CD4-positive, CD25-positive, alpha-beta regulatory T cell (primary cell): ENCODE measurements around the gene HAPLN2. TPM values are rescaled to one million over a fixed set of nuclear protein-coding genes. Genes with fewer than 3 reads are reported as not detected.
"Not testable (repeated sequence)": the region's sequence is repeated elsewhere in the genome, so short reads cannot be mapped to it uniquely, and the experiment has no call there.

Experiments used
- ATAC-seq, 2 donors: fragments of 150-1000 bp; cut with Tn5 transposase; one replicate each; pipeline ENCODE4 v1.10.0; 2021; ENCODE audit warnings: low read depth in 2 of 2, moderate number of reproducible peaks in 2 of 2, moderate library complexity in 1 of 2
- DNase-seq, 3 donors: peaks; one replicate each; pipeline versions ENCODE4 v3.0.0 to v3.0.0-alpha.2; 2012 to 2022; ENCODE audit warnings: mixed read lengths in 1 of 3
- H3K27ac ChIP-seq: one replicate; pipeline ENCODE4 v1.7.0; 2013; ENCODE audit warnings: mild to moderate bottlenecking, low read length; ENCODE audit not compliant: insufficient read depth, poor library complexity, severe bottlenecking
- H3K27me3 ChIP-seq: one replicate; pipeline ENCODE4 v1.7.0; 2013; ENCODE audit warnings: low read length; ENCODE audit not compliant: control insufficient read depth, insufficient read depth
- H3K36me3 ChIP-seq: one replicate; pipeline ENCODE4 v1.7.0; 2013; ENCODE audit warnings: mild to moderate bottlenecking, low read length, moderate library complexity; ENCODE audit not compliant: control insufficient read depth, insufficient read depth
- H3K4me1 ChIP-seq: 2 replicates; pipeline ENCODE4 v1.7.0; 2013; ENCODE audit warnings: mild to moderate bottlenecking, low read length; ENCODE audit not compliant: insufficient read depth, control insufficient read depth, poor library complexity, severe bottlenecking
- H3K4me3 ChIP-seq: one replicate; pipeline ENCODE4 v1.7.0; 2013; ENCODE audit warnings: low read depth, mild to moderate bottlenecking, low read length, moderate library complexity
- H3K9me3 ChIP-seq, 2 experiments: 1 replicate in 1 of 2; 2 replicates in 1 of 2; pipeline ENCODE4 v1.7.0; 2013; ENCODE audit warnings: low read length in 2 of 2, mild to moderate bottlenecking in 1 of 2, moderate library complexity in 1 of 2; ENCODE audit not compliant: control insufficient read depth in 2 of 2
- H3K27ac Mint-ChIP-seq, 3 donors: one replicate each; pipeline ENCODE4 v1.8.0; 2020 to 2022; ENCODE audit warnings: mild to moderate bottlenecking in 3 of 3, mixed read lengths in 3 of 3, moderate library complexity in 2 of 3
- H3K27me3 Mint-ChIP-seq: one replicate; pipeline ENCODE4 v1.8.0; 2022; ENCODE audit warnings: mild to moderate bottlenecking, mixed read lengths
- H3K36me3 Mint-ChIP-seq: one replicate; pipeline ENCODE4 v1.8.0; 2020; ENCODE audit warnings: mixed read lengths
- H3K4me1 Mint-ChIP-seq, 4 donors: one replicate each; pipeline ENCODE4 v1.8.0; 2020 to 2022; ENCODE audit warnings: mixed read lengths in 4 of 4, mild to moderate bottlenecking in 1 of 4
- H3K4me3 Mint-ChIP-seq, 4 donors: one replicate each; pipeline ENCODE4 v1.8.0; 2020 to 2022; ENCODE audit warnings: mild to moderate bottlenecking in 4 of 4, mixed read lengths in 4 of 4, moderate library complexity in 3 of 4
- H3K9me3 Mint-ChIP-seq, 7 donors: one replicate each; pipeline ENCODE4 v1.8.0; 2020 to 2022; ENCODE audit warnings: mixed read lengths in 7 of 7, mild to moderate bottlenecking in 3 of 7, moderate library complexity in 2 of 7
- polyA plus RNA-seq, 4 donors: library from polyadenylated mRNA; unstranded; fragments of 300-500 nt; fragmentation: Illumina TruSeq; gene quantifications; one replicate each; pipeline ENCODE4 v1.2.3, GENCODE V29; 2021
- total RNA-seq: library from RNA; stranded (reverse); gene quantifications from one replicate; pipeline ENCODE4 v1.2.3, GENCODE V29; 2022

HAPLN2 gene
- total and polyA plus RNA-seq, 5 donors from 2014 or later: not detected

DNA sequence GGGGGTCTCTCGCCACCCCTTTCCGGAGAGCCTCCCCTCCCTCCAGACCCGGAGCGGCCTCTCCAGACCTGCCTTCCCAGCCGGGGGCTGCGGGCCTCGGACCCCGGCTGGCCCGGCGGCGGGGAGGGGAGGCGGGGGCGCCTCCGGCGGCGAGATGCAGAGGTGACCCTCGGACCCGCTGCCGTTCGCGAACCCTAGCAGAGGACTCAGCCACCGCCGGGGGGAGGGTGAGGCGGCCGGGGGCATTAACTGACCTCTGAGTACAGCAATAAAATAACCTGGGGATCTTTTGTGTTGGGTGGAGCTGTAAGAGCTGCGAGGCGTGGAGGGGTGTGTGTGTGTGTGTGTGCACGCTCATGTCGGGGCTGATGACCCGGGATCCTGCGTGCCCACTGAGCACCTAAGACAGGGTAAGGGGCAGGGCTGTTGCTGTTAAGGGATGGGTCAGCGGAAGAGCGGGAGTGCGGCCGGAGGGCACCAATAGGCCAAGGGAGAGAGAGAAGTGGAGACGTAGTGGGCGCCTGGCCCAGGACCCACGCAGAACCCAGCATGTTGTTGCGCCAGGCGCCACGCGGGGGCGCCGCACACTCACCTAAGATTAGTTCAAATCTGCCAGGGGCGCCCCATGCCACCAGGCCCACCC is 6.3 kb downstream of the HAPLN2 start:
- H3K27ac Mint-ChIP-seq: peak overlapping the region in 1 of 3 donors; percentile 2
- Histone ChIP-seq H3K4me3 (no peak overlapping the region), H3K9me3 (no peaks in the 10 kb centered on the region), H3K27me3 (peaks cover 20% of the 10 kb centered on the region), H3K27ac (no peak overlapping the region), H3K4me1 (peaks cover 20% of the 10 kb centered on the region), H3K36me3 (no peaks in the 10 kb centered on the region)
- peak; percentile 60 to 68 for ATAC-seq
- no peaks in the 10 kb centered on the region for H3K9me3 Mint-ChIP-seq
- peaks cover 3 to 20% (median 6%) of the 10 kb centered on the region in 4 donors for H3K4me1 Mint-ChIP-seq
- DNase-seq: peak; percentile 50 to 62 (median 58)
- H3K36me3 Mint-ChIP-seq: no peaks in the 10 kb centered on the region
- peaks cover 66% of the 10 kb centered on the region for H3K27me3 Mint-ChIP-seq
- peak overlapping the region; percentile 70 to 90 (median 84) for H3K4me3 Mint-ChIP-seq

DNA sequence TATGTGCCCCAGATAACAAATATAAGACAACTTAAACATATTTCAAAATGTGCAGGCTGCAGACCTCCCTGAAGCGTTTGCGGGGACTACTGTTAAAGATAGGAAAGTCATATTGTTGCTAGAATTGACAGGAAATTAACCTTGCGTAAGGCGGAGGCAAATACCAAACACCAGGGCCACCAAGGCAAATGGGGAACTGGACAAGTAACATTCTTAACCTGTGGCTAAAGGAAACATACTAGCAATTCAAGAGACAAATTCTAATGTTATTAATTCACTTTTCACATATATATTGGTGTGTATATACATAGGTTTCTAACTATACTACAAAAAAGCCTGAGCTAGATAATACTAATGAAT is 6.8 kb downstream of the HAPLN2 start:
- peaks cover 0 to 2% (median 0%) of the 10 kb centered on the region in 7 donors for H3K9me3 Mint-ChIP-seq
- Histone ChIP-seq H3K27ac (no peak overlapping the region), H3K36me3 (no peaks in the 10 kb centered on the region), H3K9me3 (no peaks in the 10 kb centered on the region), H3K4me3 (no peak overlapping the region), H3K27me3 (peaks cover 22% of the 10 kb centered on the region), H3K4me1 (peaks cover 20% of the 10 kb centered on the region)
- peaks cover 66% of the 10 kb centered on the region for H3K27me3 Mint-ChIP-seq
- peaks cover 3 to 20% (median 6%) of the 10 kb centered on the region in 4 donors for H3K4me1 Mint-ChIP-seq
- H3K27ac Mint-ChIP-seq: no peak overlapping the region
- H3K36me3 Mint-ChIP-seq: no peaks in the 10 kb centered on the region
- H3K4me3 Mint-ChIP-seq: peak overlapping the region; percentile 70 to 90 (median 84)
- no peak for DNase-seq
- no peak for ATAC-seq

DNA sequence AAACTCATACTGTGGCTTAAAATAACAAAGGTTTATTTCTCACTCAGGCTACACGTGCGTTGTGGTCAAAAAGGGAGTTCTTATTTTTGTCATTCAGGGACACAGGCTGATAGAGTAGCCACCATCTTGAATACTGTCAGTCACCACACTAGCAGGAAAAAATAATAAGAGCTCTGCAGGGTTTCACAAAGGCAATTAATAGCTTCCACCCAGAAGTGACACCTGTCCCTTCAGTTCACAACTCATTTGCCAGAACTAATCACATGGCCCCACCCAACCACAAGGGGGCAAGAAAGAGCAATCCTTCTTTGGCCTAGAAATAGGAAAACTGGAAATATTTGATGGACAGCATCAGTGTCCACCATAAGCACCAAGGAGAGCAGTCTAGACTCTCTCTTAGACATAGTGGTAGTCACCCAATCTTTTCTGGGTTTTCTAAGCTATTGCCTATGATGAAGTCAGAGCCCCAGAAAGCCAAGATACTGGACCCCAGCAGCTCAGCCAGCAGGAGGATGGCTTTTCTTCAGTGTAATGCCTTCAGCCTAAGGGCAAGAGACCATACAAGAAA is 8.2 kb downstream of the HAPLN2 start:
- no peak for ATAC-seq
- H3K4me3 ChIP-seq: no peak overlapping the region
- H3K4me1 ChIP-seq: peaks cover 20% of the 10 kb centered on the region
- Mint-ChIP-seq H3K27ac (no peak overlapping the region), H3K36me3 (no peaks in the 10 kb centered on the region), H3K9me3 (peaks cover 0 to 2% (median 0%) of the 10 kb centered on the region in 7 donors), H3K27me3 (peaks cover 67% of the 10 kb centered on the region), H3K4me1 (peaks cover 3 to 17% (median 6%) of the 10 kb centered on the region in 4 donors), H3K4me3 (no peak overlapping the region)
- no peaks in the 10 kb centered on the region for H3K9me3 ChIP-seq
- no peaks in the 10 kb centered on the region for H3K36me3 ChIP-seq
- H3K27me3 ChIP-seq: peaks cover 25% of the 10 kb centered on the region
- peak in 2 of 3 donors; percentile 30 to 44 for DNase-seq
- H3K27ac ChIP-seq: no peak overlapping the region

DNA sequence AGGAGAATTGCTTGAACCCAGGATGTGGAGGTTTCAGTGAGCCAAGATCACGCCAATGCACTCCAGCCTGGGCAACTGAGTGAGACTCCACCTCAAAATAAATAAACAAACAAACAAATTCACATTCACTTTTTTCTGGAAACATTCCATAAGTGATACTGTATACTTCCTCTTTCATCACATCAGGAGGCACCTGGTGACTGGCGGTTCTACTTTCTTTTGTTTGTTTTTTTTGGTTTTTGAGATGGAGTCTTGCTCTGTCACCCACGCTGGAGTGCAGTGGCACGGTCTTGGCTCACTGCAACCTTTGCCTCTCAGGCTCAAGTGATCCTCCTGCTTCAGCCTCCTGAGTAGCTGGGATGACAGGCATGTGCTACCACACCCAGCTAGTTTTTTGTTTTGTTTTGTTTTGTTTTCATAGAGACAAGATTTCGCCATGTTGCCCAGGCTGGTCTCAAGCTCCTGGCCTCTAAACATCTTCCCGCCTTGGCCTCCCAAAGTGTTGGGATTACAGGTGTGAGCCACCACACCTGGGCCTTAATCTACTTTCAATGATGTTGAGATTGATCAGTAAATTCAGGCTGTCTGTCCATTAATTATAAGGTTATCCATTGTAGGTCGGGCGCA is 10.7 kb downstream of the HAPLN2 start:
- no peak overlapping the region for H3K4me3 Mint-ChIP-seq
- H3K27me3 Mint-ChIP-seq: peaks cover 79% of the 10 kb centered on the region
- H3K9me3 Mint-ChIP-seq: peaks cover 0 to 2% (median 0%) of the 10 kb centered on the region in 7 donors
- H3K4me1 ChIP-seq: peaks cover 9% of the 10 kb centered on the region
- no peaks in the 10 kb centered on the region for H3K36me3 ChIP-seq
- H3K27ac ChIP-seq: no peak overlapping the region
- H3K27ac Mint-ChIP-seq: no peak overlapping the region
- no peaks in the 10 kb centered on the region for H3K36me3 Mint-ChIP-seq
- DNase-seq (no peak), ATAC-seq (no peak)
- H3K27me3 ChIP-seq: peaks cover 21% of the 10 kb centered on the region
- peaks cover 3 to 9% (median 6%) of the 10 kb centered on the region in 4 donors for H3K4me1 Mint-ChIP-seq
- no peaks in the 10 kb centered on the region for H3K9me3 ChIP-seq
- H3K4me3 ChIP-seq: no peak overlapping the region

DNA sequence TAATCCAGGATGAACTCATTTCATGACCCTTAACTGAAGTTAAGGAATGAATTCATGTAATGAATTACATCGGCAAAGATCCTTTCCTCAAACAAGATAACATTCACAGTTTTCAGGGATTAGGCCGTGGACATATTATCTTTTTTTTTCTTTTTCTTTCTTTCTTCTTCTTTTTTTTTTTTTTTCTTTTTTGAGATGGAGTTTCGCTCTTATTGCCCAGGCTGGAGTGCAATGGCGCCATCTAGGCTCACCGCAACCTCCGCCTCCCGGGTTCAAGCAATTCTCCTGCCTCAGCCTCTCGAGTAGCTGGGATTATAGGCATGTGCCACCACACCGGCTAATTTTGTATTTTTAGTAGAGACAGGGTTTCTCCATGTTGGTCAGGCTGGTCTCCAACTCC is 11.9 kb downstream of the HAPLN2 start:
- not testable (repeated sequence) for H3K4me1 Mint-ChIP-seq, H3K27ac ChIP-seq, H3K9me3 ChIP-seq, ATAC-seq, DNase-seq, H3K4me3 ChIP-seq, H3K4me1 ChIP-seq, H3K36me3 Mint-ChIP-seq, H3K27ac Mint-ChIP-seq, H3K9me3 Mint-ChIP-seq, H3K4me3 Mint-ChIP-seq, H3K36me3 ChIP-seq
- peaks cover 20% of the 10 kb centered on the region for H3K27me3 ChIP-seq
- peaks cover 84% of the 10 kb centered on the region for H3K27me3 Mint-ChIP-seq

DNA sequence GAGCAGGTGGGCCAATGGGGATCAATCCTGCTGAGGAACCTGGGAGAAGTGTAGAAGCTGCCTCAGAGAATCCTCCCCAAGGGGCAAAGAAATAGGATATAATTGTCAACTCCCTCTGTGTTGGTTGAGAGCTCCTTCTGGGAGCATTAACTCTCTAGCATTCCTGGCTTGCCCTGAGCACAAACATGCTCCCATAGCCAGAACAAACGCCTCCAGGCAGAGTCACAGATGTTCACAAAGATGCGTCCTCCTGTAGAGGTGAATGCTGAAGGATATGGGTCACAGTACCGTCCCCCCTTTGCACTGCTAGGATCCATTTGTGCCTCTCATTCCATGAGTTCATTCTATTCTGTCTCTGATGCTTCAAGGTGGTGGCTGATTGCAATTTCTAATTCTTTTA is 13.1 kb downstream of the HAPLN2 start:
- Histone ChIP-seq H3K4me3 (no peak overlapping the region), H3K4me1 (no peaks in the 10 kb centered on the region), H3K27me3 (peaks cover 15% of the 10 kb centered on the region), H3K9me3 (no peaks in the 10 kb centered on the region), H3K27ac (no peak overlapping the region), H3K36me3 (no peaks in the 10 kb centered on the region)
- H3K4me1 Mint-ChIP-seq: no peaks in the 10 kb centered on the region
- peaks cover 0 to 2% (median 0%) of the 10 kb centered on the region in 7 donors for H3K9me3 Mint-ChIP-seq
- DNase-seq (no peak), ATAC-seq (no peak)
- H3K4me3 Mint-ChIP-seq: no peak overlapping the region
- no peaks in the 10 kb centered on the region for H3K36me3 Mint-ChIP-seq
- H3K27me3 Mint-ChIP-seq: peaks cover 84% of the 10 kb centered on the region
- no peak overlapping the region for H3K27ac Mint-ChIP-seq

DNA sequence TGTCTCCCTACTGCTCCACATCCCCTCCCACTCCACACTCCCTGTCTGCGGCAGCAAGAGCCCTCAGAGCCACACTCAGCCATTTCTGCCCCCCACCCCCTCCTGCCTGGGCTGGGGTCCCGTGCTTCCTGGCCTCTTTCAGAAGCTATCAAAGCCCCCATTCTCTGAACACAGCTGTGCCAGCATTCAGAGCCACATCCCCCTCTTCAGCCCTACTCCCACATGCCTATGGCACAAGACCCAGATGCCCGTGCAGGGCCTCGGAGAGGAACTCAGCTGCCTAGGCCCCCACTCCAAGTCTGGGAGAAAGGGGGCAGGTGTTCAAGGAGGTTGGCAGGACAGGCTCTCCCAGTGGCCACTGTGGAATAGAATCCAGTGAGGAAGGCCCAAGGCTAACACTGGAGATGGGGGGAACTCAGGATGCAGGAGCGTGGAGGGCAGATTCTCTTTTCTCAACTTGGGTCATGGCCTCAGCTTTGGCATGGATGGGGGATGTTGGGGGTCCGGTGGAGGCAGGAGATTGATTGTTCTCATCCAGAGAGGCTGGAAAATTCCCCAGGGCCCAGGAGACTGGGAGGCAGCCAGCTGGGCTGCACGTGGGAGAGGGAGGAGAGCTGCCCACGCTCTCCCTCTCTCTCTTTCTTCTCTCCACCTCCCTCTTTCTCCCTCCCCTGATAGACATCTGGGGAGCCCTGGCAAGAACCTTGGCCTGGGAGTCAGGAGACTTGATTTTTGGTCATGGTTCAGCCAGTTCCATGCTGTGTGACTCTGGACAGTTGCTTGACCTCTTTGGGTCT is 19.2 kb downstream of the HAPLN2 start:
- Mint-ChIP-seq H3K4me3 (no peak overlapping the region), H3K27ac (no peak overlapping the region), H3K27me3 (peaks cover 75% of the 10 kb centered on the region), H3K36me3 (peaks cover 4% of the 10 kb centered on the region), H3K4me1 (peaks cover 0 to 17% (median 11%) of the 10 kb centered on the region in 4 donors), H3K9me3 (peaks cover 0 to 1% (median 0%) of the 10 kb centered on the region in 7 donors)
- Histone ChIP-seq H3K36me3 (no peaks in the 10 kb centered on the region), H3K27ac (no peak overlapping the region), H3K9me3 (no peaks in the 10 kb centered on the region), H3K27me3 (peaks cover 35% of the 10 kb centered on the region), H3K4me3 (no peak overlapping the region), H3K4me1 (peaks cover 15% of the 10 kb centered on the region)
- DNase-seq (no peak), ATAC-seq (no peak)
